ENCODE data around the gene NR6A1.

DNA sequence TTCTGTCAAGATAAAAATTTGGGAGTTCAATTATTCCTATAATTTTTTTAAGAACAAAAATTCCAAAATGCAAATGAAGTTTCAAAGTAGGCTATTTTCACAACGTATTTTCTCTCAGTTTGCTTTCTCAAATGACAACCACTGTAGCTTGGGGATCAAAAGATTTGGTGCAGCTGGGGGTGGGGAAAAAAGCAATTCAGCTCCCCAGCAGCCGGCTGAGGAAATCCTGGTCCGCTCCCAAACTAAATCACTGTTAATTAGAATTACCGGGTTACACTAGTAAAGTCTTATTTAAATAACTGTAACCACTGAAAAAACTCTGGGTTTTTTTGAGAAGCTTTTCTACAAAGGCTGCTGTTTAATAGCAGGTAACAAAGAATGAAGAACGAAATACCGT, 5.7 kb downstream of the NR6A1 start:
- TF ChIP-seq POLR2A (IDR thresholded peaks at IDR 0.05; ENCODE audit: low read length) (no peak), GATA1 (IDR thresholded peaks at IDR 0.05; ENCODE audit: low read depth, low read length) (no peak)
